ENCODE measurements around the gene ERFL.
A peak's percentile ranks its signal among the peaks of the same experiment; 100 is the strongest.
"Not testable (repeated sequence)": the region's sequence is repeated elsewhere in the genome, so short reads cannot be mapped to it uniquely, and the experiment has no call there.

Gene ERFL

DNA sequence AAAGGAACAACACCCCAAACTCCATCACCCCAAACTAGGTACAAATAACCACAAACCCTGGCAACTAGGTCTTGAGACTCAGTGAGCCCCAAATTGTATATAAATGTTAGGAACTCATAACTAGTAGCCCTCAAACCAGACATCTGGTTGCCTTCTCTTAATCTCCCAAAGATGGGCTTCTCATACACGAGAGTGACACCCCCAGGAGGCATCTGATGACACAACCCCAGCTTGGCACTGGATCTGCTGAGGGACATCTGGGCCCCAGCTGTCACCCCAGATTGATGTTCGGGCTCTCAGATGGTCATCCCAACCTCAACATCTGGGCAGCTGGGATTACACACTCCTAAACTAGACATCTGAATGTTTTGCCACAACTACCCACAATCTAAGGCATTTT is 16.1 kb upstream of the ERFL start:
- H3K4me3 ChIP-seq (ENCODE audit: control insufficient read depth, low read depth, low read length), result no peak overlapping the region
- peak; percentile 34 for DNase-seq (ENCODE audit: low read depth)
- no peak for TF ChIP-seq CTCF (conservative IDR thresholded peaks at IDR 0.05; ENCODE audit: control insufficient read depth, insufficient read depth, low read depth, low read length)

GRCh38 chr19:41941410-41942202 is 13.4 kb upstream of the ERFL start:
- DNase-seq (ENCODE audit: low read depth), result no peak
- H3K4me3 ChIP-seq (ENCODE audit: control insufficient read depth, low read depth, low read length), result no peak overlapping the region
- no peak for TF ChIP-seq CTCF (conservative IDR thresholded peaks at IDR 0.05; ENCODE audit: control insufficient read depth, insufficient read depth, low read depth, low read length)

- peak overlapping the region; percentile 52 for H3K4me3 ChIP-seq (ENCODE audit: control insufficient read depth, low read depth, low read length)
- DNase-seq (ENCODE audit: low read depth), result no peak
Observed at GRCh38 chr19:41940731-41941409, 12.6 kb upstream of the ERFL start.

DNA sequence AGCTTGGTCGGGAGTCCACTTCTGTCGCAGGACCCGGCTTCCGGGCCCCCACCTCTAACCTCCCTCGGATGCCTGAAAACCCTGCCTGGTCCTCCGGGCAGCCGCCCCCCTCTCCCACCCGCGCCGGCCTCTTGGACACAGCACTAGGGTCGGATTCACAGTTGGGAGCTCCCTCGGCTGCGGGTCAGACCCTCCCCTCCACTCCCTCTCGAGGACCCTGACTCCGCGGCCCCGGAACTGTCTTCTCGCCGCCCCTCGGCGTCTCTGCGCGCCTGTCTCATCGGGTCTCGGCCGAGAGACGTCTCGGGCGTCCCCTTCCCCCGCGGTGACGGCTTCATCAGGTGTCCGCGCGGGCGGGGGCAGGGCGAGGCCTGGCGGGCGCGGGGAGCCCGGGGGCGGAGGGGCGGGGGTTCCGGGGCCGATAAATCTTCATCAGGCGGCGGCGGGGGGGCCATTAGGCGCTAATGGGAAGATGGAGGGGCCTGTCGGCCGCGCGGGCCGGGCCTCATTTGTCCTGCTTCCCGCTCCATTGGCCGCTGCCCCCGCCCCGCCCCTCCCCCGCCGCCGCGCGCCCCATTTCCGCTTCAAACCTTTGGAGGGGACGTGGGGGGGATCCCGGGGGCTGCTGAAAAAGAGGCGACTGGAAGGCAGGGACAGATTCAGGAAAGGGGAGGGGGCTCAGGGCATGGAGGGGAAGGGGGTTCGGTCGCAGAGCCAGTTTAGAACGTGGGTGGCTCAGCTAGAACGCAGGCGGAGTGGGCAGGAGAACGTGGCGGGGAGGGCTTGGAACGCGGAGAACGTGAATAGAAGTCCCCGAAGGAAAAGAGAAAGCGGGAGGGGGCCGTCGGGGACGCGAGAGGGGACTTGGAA is 11.8 kb upstream of the ERFL start:
- TF ChIP-seq CTCF (conservative IDR thresholded peaks at IDR 0.05; ENCODE audit: control insufficient read depth, insufficient read depth, low read depth, low read length), result no peak
- DNase-seq (ENCODE audit: low read depth), result no peak
- H3K4me3 ChIP-seq (ENCODE audit: control insufficient read depth, low read depth, low read length), result peak overlapping the region; percentile 52

More at GRCh38 chr19:41940731-41941409, 12.6 kb upstream of the ERFL start:
- no peak for TF ChIP-seq CTCF (conservative IDR thresholded peaks at IDR 0.05; ENCODE audit: control insufficient read depth, insufficient read depth, low read depth, low read length)

- DNase-seq (ENCODE audit: low read depth); H3K4me3 ChIP-seq (ENCODE audit: control insufficient read depth, low read depth, low read length): not testable (repeated sequence)
Observed at GRCh38 chr19:41939209-41939608, 11.0 kb upstream of the ERFL start.

- no peak for DNase-seq (ENCODE audit: low read depth)
- TF ChIP-seq CTCF (conservative IDR thresholded peaks at IDR 0.05; ENCODE audit: control insufficient read depth, insufficient read depth, low read depth, low read length), result no peak
Observed at GRCh38 chr19:41937525-41938468, 9.5 kb upstream of the ERFL start.

More at GRCh38 chr19:41937525-41938468, 9.5 kb upstream of the ERFL start:
- no peak overlapping the region for H3K4me3 ChIP-seq (ENCODE audit: control insufficient read depth, low read depth, low read length)

All from fibroblast of mammary gland (primary cell).